GM13977 (cell line): ENCODE data around the gene MAGED2.
A peak's percentile ranks its signal among the peaks of the same experiment; 100 is the strongest.
"Not testable (repeated sequence)": the region's sequence is repeated elsewhere in the genome, so short reads cannot be mapped to it uniquely, and the experiment has no call there.

Source experiments
- DNase-seq: peaks from one replicate; pipeline ENCODE4 v3.0.0; 2012; ENCODE audit warnings: low spot score
- CTCF ChIP-seq: IDR thresholded peaks from 2 replicates; pipeline ENCODE4 v1.5.1; 2012; ENCODE audit warnings: mild to moderate bottlenecking, control low read depth; ENCODE audit not compliant: insufficient read depth; ENCODE audit errors: extremely low read depth, missing control alignments
- in situ Hi-C: fragments of 300-500 bp; cut with MboI; formaldehyde crosslinking; loops from one replicate; pipeline ENCODE4 v1.12.0; 2022; ENCODE audit warnings: low sequenced_read_pairs, low pct_unique_long_range_greater_than_20kb, mixed read lengths, inconsistent platforms; ENCODE audit not compliant: unreplicated experiment

MAGED2 gene

GRCh38 chrX:54825716-54826438, 18.3 kb downstream of the MAGED2 start:
- no peak for TF ChIP-seq CTCF
- in situ Hi-C loops = no loop called here
- DNase-seq = peak; percentile 19

GRCh38 chrX:54826598-54826997, 19.1 kb downstream of the MAGED2 start:
- no peak for TF ChIP-seq CTCF
- DNase-seq = peak; percentile 3
- in situ Hi-C loops = no loop called here

- in situ Hi-C loops = no loop called here
- no peak for DNase-seq
- no peak for TF ChIP-seq CTCF
Observed at GRCh38 chrX:54838583-54838982, 31.0 kb downstream of the MAGED2 start.

- in situ Hi-C loops, DNase-seq: not testable (repeated sequence)
Observed at GRCh38 chrX:54841184-54841874, 33.8 kb downstream of the MAGED2 start.

- in situ Hi-C loops = no loop called here
Observed at GRCh38 chrX:54842607-54843006, 35.1 kb downstream of the MAGED2 start.

GRCh38 chrX:54843050-54843449, 35.5 kb downstream of the MAGED2 start:
- TF ChIP-seq CTCF = no peak
- no peak for DNase-seq
- in situ Hi-C loops = no loop called here

More at GRCh38 chrX:54842607-54843006, 35.1 kb downstream of the MAGED2 start:
- DNase-seq = no peak
- TF ChIP-seq CTCF = no peak

GRCh38 chrX:54847700-54848099, 40.2 kb downstream of the MAGED2 start:
- DNase-seq = not testable (repeated sequence)

GRCh38 chrX:54865208-54865607, 57.7 kb downstream of the MAGED2 start:
- in situ Hi-C loops = no loop called here
- DNase-seq = no peak
- no peak for TF ChIP-seq CTCF

More at GRCh38 chrX:54847700-54848099, 40.2 kb downstream of the MAGED2 start:
- in situ Hi-C loops = not testable (repeated sequence)
